Brain microvascular endothelial cell (primary cell): ENCODE results near the gene YPEL1.

Source experiments
- DNase-seq: peaks from one replicate; pipeline ENCODE4 v3.0.0-alpha.2; 2020
- H3K27ac ChIP-seq: fragments of 250-450 bp; sonication (Bioruptor Pico); 2 replicates; pipeline ENCODE4 v1.5.1; 2020; ENCODE audit warnings: mild to moderate bottlenecking, moderate library complexity
- H3K27me3 ChIP-seq: fragments of 250-450 bp; sonication (Bioruptor Pico); replicated peaks from 2 replicates; pipeline ENCODE4 v1.5.1; 2020; ENCODE audit warnings: mild to moderate bottlenecking
- H3K36me3 ChIP-seq: fragments of 250-450 bp; sonication (Bioruptor Pico); replicated peaks from 2 replicates; pipeline ENCODE4 v1.5.1; 2020; ENCODE audit warnings: mild to moderate bottlenecking
- H3K4me3 ChIP-seq: 2 replicates; pipeline ENCODE4 v1.5.1; 2011; ENCODE audit warnings: low read depth, mild to moderate bottlenecking, control low read depth, low read length, moderate library complexity
- CTCF ChIP-seq: IDR thresholded peaks from 2 replicates; pipeline ENCODE4 v1.5.1; 2011; ENCODE audit warnings: low read depth, mild to moderate bottlenecking, moderate library complexity, low read length, control low read depth, inconsistent platforms; ENCODE audit errors: missing control alignments
- in situ Hi-C: cut with HindIII; loops from 2 replicates; pipeline ENCODE4 v1.10.0; 2017; ENCODE audit warnings: low sequenced_read_pairs, low pct_ligation_motif_present

YPEL1 gene

DNA sequence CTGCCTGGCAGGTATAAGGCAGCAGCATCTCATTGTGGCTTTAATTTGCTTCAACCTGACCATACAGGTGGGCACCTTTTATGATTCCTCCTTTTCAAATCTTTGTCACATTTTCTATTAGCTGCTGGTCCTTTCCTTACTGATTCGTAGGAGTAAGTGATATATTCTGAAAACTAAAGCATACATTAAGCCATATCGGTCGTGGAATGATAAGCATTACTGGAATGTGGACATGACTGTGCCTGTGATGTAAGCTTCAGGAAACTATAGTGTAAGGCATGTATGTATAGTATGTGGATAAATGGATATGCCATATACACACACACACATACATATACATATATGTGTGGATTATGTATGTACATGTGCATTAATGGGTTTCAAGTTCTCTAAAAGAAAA is 20.8 kb downstream of the YPEL1 start:
- no peak for TF ChIP-seq CTCF
- DNase-seq: peak; percentile 5
- Histone ChIP-seq H3K27me3 (no peaks in the 10 kb centered on the region), H3K36me3 (no peaks in the 10 kb centered on the region), H3K4me3 (no peak overlapping the region), H3K27ac (no peak overlapping the region)
- in situ Hi-C loops: loop anchor here (25.0 kb wide), 1 partner anchor 223 kb away; no protein-coding TSS in a partner anchor

DNA sequence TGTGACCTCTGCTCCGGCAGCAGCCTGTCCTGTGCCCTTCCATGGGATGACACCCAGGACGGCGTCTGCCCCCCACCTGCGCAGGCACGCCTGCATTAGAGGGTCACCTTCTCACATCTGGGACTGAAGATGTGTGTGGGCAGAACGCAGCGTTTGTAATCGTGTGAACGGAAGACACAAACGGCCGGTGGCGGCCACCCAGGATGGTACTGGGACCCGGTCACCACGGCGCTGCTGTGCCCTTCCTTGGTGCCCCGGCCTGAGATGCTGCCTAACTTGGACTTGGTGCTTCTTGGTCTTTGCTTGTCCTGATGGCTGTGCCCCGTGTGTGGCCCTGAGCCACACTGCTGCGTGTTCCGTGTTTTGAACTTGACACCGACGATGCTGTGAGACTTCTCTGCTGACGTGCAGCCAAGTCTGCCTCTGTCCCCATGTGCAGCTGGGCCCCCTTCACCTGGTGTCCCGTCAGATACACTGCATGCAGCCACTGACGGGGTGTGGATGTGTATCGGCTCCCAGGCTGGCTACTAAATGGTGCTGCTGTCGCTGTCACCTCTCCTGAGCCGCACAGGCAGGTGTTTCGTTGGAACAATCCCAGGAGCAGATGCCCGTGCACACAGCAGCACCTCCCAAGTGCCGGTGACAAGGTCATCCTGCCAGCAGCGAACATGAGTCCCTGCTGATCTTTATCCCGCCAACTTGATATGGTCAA is 21.4 kb downstream of the YPEL1 start:
- H3K27me3 ChIP-seq: no peaks in the 10 kb centered on the region
- H3K27ac ChIP-seq: no peak overlapping the region

GRCh38 chr22:21713428-21714058 is 22.1 kb downstream of the YPEL1 start:
- H3K27me3 ChIP-seq: no peaks in the 10 kb centered on the region
- no peak overlapping the region for H3K27ac ChIP-seq
- H3K4me3 ChIP-seq: no peak overlapping the region
- in situ Hi-C loops: loop anchor here (25.0 kb wide), 1 partner anchor 224 kb away; no protein-coding TSS in a partner anchor
- no peak for DNase-seq
- no peaks in the 10 kb centered on the region for H3K36me3 ChIP-seq
- no peak for TF ChIP-seq CTCF

More for the DNA sequence above, 21.4 kb downstream of the YPEL1 start:
- in situ Hi-C loops: loop anchor here (25.0 kb wide), 1 partner anchor 223 kb away; no protein-coding TSS in a partner anchor
- Histone ChIP-seq H3K4me3 (no peak overlapping the region), H3K36me3 (no peaks in the 10 kb centered on the region)
- no peak for TF ChIP-seq CTCF
- no peak for DNase-seq

DNA sequence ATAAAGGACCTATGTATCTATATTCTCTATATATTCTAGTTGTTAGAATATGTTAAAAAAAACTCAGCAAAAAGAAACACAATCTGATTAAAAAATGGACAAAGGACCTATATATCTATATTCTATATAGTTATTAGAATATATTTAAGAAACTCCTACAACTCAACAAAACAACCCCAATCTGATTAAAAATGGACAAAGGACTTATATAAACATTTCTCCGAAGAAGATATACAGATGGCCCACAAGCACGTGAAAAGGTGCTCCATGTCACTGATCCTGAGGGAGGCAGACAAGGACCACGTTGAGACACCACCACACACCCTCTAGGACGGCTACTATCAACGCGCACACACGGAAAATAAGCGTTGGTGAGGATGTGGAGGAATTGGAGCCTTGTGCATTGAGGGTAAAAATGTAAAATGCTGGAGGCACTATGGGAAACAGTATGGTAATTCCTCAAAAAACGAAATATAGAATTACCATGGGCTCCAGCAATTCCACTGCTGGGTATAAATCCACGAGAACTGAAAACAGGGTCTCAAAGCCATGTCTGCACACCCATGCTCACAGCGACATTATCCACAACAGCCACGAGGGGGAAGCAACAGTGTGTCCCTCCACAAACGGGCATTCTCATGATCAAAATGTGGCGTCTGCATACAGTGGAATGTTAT is 22.7 kb downstream of the YPEL1 start:
- in situ Hi-C loops: loop anchor here (25.0 kb wide), 1 partner anchor 224 kb away; no protein-coding TSS in a partner anchor
- peak; percentile 88 for TF ChIP-seq CTCF
- H3K4me3 ChIP-seq: peak overlapping the region; percentile 2
- H3K27me3 ChIP-seq: no peaks in the 10 kb centered on the region
- no peaks in the 10 kb centered on the region for H3K36me3 ChIP-seq
- DNase-seq: peak; percentile 71
- no peak overlapping the region for H3K27ac ChIP-seq

- Histone ChIP-seq H3K27me3 (peaks cover 3% of the 10 kb centered on the region), H3K4me3 (no peak overlapping the region), H3K27ac (no peak overlapping the region), H3K36me3 (no peaks in the 10 kb centered on the region)
- DNase-seq: no peak
- no peak for TF ChIP-seq CTCF
- in situ Hi-C loops: loop anchor here (25.0 kb wide), 1 partner anchor 225 kb away; no protein-coding TSS in a partner anchor
Observed at GRCh38 chr22:21711851-21712250, 23.7 kb downstream of the YPEL1 start.
